ENCODE results near the gene WDFY4. TPM values are rescaled to one million over a fixed set of nuclear protein-coding genes. Genes with fewer than 3 reads are reported as not detected.

The WDFY4 gene
- total RNA-seq, 1 donor from 2014 or later: 26.5 TPM

DNA sequence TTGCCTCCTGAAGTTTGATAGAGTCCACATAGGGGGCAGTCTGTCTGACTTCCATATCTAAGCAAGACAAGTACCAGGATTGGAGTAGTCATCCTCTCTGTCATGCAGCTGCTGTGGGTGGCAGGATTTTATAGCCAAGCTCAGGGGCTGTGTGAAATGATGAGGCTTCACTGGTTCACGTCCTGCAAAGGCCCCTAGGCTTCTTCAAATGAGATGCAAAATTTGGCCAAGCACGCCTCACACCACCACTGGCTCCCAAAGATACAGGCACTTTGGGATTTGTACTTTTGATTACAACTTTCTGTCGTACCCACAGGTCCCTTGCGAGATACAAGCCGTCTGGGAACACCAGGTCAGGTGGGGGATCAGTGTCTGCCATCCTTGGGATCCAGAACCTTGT is 67.1 kb downstream of the WDFY4 start:
- peaks cover 2% of the 10 kb centered on the region for H3K9me3 ChIP-seq
- intact Hi-C loops (cut with DNase I): no loop called here
- ATAC-seq (no peak), DNase-seq (no peak)
- TF ChIP-seq, protein P1, sequence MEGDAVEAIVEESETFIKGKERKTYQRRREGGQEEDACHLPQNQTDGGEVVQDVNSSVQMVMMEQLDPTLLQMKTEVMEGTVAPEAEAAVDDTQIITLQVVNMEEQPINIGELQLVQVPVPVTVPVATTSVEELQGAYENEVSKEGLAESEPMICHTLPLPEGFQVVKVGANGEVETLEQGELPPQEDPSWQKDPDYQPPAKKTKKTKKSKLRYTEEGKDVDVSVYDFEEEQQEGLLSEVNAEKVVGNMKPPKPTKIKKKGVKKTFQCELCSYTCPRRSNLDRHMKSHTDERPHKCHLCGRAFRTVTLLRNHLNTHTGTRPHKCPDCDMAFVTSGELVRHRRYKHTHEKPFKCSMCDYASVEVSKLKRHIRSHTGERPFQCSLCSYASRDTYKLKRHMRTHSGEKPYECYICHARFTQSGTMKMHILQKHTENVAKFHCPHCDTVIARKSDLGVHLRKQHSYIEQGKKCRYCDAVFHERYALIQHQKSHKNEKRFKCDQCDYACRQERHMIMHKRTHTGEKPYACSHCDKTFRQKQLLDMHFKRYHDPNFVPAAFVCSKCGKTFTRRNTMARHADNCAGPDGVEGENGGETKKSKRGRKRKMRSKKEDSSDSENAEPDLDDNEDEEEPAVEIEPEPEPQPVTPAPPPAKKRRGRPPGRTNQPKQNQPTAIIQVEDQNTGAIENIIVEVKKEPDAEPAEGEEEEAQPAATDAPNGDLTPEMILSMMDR (IDR thresholded peaks at IDR 0.05): no peak
- no peaks in the 10 kb centered on the region for H3K27me3 ChIP-seq
- H3K4me1 ChIP-seq: no peaks in the 10 kb centered on the region
- no peak overlapping the region for H3K27ac ChIP-seq
- H3K36me3 ChIP-seq: no peaks in the 10 kb centered on the region
- no peak overlapping the region for H3K4me3 ChIP-seq

DNA sequence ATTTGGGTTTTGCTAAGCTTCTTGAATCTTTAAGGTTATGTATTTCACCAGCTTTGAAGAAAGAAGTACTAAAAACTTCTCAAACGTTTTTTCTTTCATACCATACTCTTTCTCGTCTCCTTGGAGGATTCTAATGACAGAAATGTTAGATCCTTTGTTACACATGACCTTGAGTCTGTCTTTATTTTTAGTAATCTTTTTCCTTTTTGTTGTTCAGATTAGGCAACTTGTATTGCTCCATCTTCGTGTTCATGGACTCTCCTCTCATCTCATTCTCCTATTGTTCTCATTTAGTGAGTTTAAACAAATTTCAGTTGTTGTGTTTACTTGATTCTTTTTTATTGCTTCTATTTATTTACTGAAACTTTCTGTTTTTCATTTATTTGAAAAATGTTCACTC is 73.7 kb downstream of the WDFY4 start:
- no peaks in the 10 kb centered on the region for H3K9me3 ChIP-seq
- no peaks in the 10 kb centered on the region for H3K36me3 ChIP-seq
- no peak overlapping the region for H3K27ac ChIP-seq
- H3K4me3 ChIP-seq: no peak overlapping the region
- ATAC-seq: no peak
- no peak for DNase-seq
- intact Hi-C loops (cut with DNase I): no loop called here
- H3K27me3 ChIP-seq: no peaks in the 10 kb centered on the region
- TF ChIP-seq, protein P1 (IDR thresholded peaks at IDR 0.05): no peak
- no peaks in the 10 kb centered on the region for H3K4me1 ChIP-seq

- intact Hi-C loops (cut with DNase I): no loop called here
These were observed 74.6 kb downstream of the WDFY4 start for GRCh38 chr10:48759113-48759901.

DNA sequence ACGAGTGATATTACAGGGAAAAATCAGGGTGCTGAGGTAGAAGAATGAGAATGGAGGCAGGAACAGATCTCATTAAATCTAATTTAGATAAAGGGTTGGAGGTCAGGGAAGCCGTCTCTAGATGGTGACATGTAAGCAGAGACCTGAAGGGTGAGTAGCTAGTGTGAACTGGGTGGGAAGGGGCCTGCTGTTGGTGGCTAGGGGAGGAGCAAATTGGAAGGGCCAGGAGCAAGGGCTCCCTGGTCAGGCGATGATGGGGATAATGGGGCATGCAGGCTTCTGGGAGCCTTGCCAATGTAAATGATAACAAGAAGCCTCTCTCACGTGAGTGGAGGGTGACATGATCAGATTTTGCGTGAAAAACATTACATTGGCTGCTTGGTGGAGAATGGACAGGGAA is 76.3 kb downstream of the WDFY4 start:
- no peaks in the 10 kb centered on the region for H3K27me3 ChIP-seq
- H3K27ac ChIP-seq: no peak overlapping the region
- intact Hi-C loops (cut with DNase I): no loop called here
- no peak for ATAC-seq
- no peaks in the 10 kb centered on the region for H3K4me1 ChIP-seq
- TF ChIP-seq, protein P1 (IDR thresholded peaks at IDR 0.05): no peak
- no peaks in the 10 kb centered on the region for H3K36me3 ChIP-seq
- H3K4me3 ChIP-seq: no peak overlapping the region
- H3K9me3 ChIP-seq: no peaks in the 10 kb centered on the region
- DNase-seq: no peak

More at GRCh38 chr10:48759113-48759901, 74.6 kb downstream of the WDFY4 start:
- Histone ChIP-seq H3K4me3 (no peak overlapping the region), H3K9me3 (no peaks in the 10 kb centered on the region), H3K36me3 (no peaks in the 10 kb centered on the region), H3K4me1 (no peaks in the 10 kb centered on the region), H3K27me3 (no peaks in the 10 kb centered on the region), H3K27ac (no peak overlapping the region)
- DNase-seq (no peak), ATAC-seq (peak; percentile 25)
- TF ChIP-seq, protein P1 (IDR thresholded peaks at IDR 0.05): no peak

GRCh38 chr10:48762064-48763042 is 77.7 kb downstream of the WDFY4 start:
- Histone ChIP-seq H3K4me1 (no peaks in the 10 kb centered on the region), H3K27ac (no peak overlapping the region), H3K27me3 (no peaks in the 10 kb centered on the region), H3K9me3 (no peaks in the 10 kb centered on the region), H3K4me3 (no peak overlapping the region), H3K36me3 (no peaks in the 10 kb centered on the region)
- intact Hi-C loops (cut with DNase I): no loop called here
- TF ChIP-seq, protein P1 (IDR thresholded peaks at IDR 0.05): no peak
- no peak for DNase-seq
- peak; percentile 9 for ATAC-seq

All from upper lobe of right lung (tissue), 1 donor.